Measurements from ENCODE around the gene AKAP17A. TPM values are rescaled to one million over a fixed set of nuclear protein-coding genes. Genes with fewer than 3 reads are reported as not detected.

AKAP17A gene
- total RNA-seq, 2 donors from 2014 or later: 42.2 to 50.9 TPM

- TF ChIP-seq CTCF (conservative IDR thresholded peaks at IDR 0.05): no peak
- Mint-ChIP-seq H3K27ac (no peak overlapping the region), H3K4me3 (no peak overlapping the region), H3K27me3 (ENCODE audit: insufficient read depth) (peaks cover 3% of the 10 kb centered on the region), H3K9me3 (no peaks in the 10 kb centered on the region), H3K4me1 (peaks cover 3% of the 10 kb centered on the region), H3K36me3 (ENCODE audit: low read depth) (no peaks in the 10 kb centered on the region)
- WGBS, 2 experiments (ENCODE audit: insufficient coverage in 1 of 2, insufficient read length in 1 of 2): 85% methylated on average over 15 of the region's 15 CpGs
- no peak for DNase-seq
- no peak overlapping the region for H3K9ac ChIP-seq (ENCODE audit: extremely low read depth, low read length, poor library complexity, severe bottlenecking)
- H3K4me1 ChIP-seq (ENCODE audit: control insufficient read depth, insufficient read depth, low read length): no peaks in the 10 kb centered on the region
- H3K27me3 ChIP-seq (ENCODE audit: control insufficient read depth, insufficient read depth, low read length, poor library complexity, severe bottlenecking): no peaks in the 10 kb centered on the region
- H3K27ac ChIP-seq (ENCODE audit: low read depth, low read length): no peak overlapping the region
- H3K9me3 ChIP-seq (ENCODE audit: control insufficient read depth, low read length): no peaks in the 10 kb centered on the region
- no peaks in the 10 kb centered on the region for H3K36me3 ChIP-seq (ENCODE audit: control insufficient read depth, insufficient read depth, low read length)
- H3K4me3 ChIP-seq (ENCODE audit: low read length): no peak overlapping the region
Observed at GRCh38 chrX:1610166-1610565, 18.8 kb downstream of the AKAP17A start.

- H3K4me1 Mint-ChIP-seq: peaks cover 3% of the 10 kb centered on the region
- no peak overlapping the region for H3K4me3 Mint-ChIP-seq
- 78 to 81% methylated on average over 6 to 12 of the region's 12 CpGs for WGBS, 2 experiments (ENCODE audit: insufficient coverage in 1 of 2, insufficient read length in 1 of 2)
- H3K27ac ChIP-seq (ENCODE audit: low read depth, low read length): no peak overlapping the region
- H3K9ac ChIP-seq (ENCODE audit: extremely low read depth, low read length, poor library complexity, severe bottlenecking): no peak overlapping the region
- TF ChIP-seq CTCF (conservative IDR thresholded peaks at IDR 0.05): no peak
- no peaks in the 10 kb centered on the region for H3K9me3 ChIP-seq (ENCODE audit: control insufficient read depth, low read length)
- H3K36me3 Mint-ChIP-seq (ENCODE audit: low read depth): no peaks in the 10 kb centered on the region
- no peak overlapping the region for H3K27ac Mint-ChIP-seq
- H3K4me1 ChIP-seq (ENCODE audit: control insufficient read depth, insufficient read depth, low read length): no peaks in the 10 kb centered on the region
- H3K4me3 ChIP-seq (ENCODE audit: low read length): no peak overlapping the region
- H3K27me3 ChIP-seq (ENCODE audit: control insufficient read depth, insufficient read depth, low read length, poor library complexity, severe bottlenecking): no peaks in the 10 kb centered on the region
- H3K36me3 ChIP-seq (ENCODE audit: control insufficient read depth, insufficient read depth, low read length): no peaks in the 10 kb centered on the region
- H3K9me3 Mint-ChIP-seq: no peaks in the 10 kb centered on the region
- peaks cover 5% of the 10 kb centered on the region for H3K27me3 Mint-ChIP-seq (ENCODE audit: insufficient read depth)
- DNase-seq: no peak
Observed at GRCh38 chrX:1610736-1611135, 19.3 kb downstream of the AKAP17A start.

DNA sequence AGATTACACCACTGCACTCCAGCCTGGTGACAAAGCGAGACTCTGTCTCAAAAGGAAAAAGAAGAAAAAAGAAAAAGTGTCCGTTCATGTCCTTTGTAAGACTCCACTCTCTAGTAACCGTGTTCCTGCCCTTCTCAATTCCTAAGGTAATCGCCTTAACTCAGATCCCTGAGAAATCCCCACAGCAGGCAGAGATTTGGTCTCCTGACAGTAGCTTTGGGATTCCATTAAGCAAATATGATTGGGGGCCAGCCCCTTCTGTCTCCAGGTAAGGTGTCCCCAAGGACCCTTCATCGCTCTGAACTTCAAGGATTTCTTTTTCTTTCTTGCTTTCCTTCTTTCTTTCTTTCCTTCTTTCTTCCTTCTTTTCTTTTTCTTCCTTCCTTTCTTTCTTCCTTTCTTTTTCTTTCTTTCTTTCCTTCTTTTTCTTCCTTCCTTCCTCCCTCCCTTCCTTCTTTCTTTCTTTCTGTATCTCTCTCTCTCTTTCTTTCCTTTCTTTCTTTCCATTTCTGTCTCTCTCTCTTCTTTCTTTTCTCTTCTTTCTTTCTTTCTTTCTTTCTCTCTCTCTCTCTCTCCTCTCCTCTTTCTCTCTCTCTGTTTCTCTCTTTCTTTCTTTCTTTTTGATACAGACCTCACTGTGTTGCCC lies 21.4 kb downstream of the AKAP17A start:
- Histone ChIP-seq H3K27me3 (ENCODE audit: control insufficient read depth, insufficient read depth, low read length, poor library complexity, severe bottlenecking) (no peaks in the 10 kb centered on the region), H3K4me1 (ENCODE audit: control insufficient read depth, insufficient read depth, low read length) (no peaks in the 10 kb centered on the region), H3K36me3 (ENCODE audit: control insufficient read depth, insufficient read depth, low read length) (no peaks in the 10 kb centered on the region), H3K4me3 (ENCODE audit: low read length) (no peak overlapping the region), H3K9me3 (ENCODE audit: control insufficient read depth, low read length) (no peaks in the 10 kb centered on the region), H3K9ac (ENCODE audit: extremely low read depth, low read length, poor library complexity, severe bottlenecking) (no peak overlapping the region), H3K27ac (ENCODE audit: low read depth, low read length) (no peak overlapping the region)
- Mint-ChIP-seq H3K4me3 (no peak overlapping the region), H3K36me3 (ENCODE audit: low read depth) (no peaks in the 10 kb centered on the region), H3K27me3 (ENCODE audit: insufficient read depth) (peaks cover 15% of the 10 kb centered on the region), H3K9me3 (no peaks in the 10 kb centered on the region), H3K4me1 (peaks cover 3% of the 10 kb centered on the region), H3K27ac (no peak overlapping the region)
- no peak for TF ChIP-seq CTCF (conservative IDR thresholded peaks at IDR 0.05)
- 86 to 89% methylated on average over 4 to 5 of the region's 5 CpGs for WGBS, 2 experiments (ENCODE audit: insufficient coverage in 1 of 2, insufficient read length in 1 of 2)
- no peak for DNase-seq

Data from endodermal cell (in vitro differentiated cells).